Endothelial cell of umbilical vein (primary cell): ENCODE data around the gene LRRC7. TPM values are rescaled to one million over a fixed set of nuclear protein-coding genes. Genes with fewer than 3 reads are reported as not detected.

Source experiments
- BruUV-seq: library from RNA; stranded (reverse); fragments of 400-500 nt; replicated peaks from 2 replicates; lab custom pipeline; 2021; lab: Mats Ljungman, UMichigan
- CTCF ChIA-PET: fragments of 300-600, 350-600 bp; sonication (Branson Sonifier 250); formaldehyde crosslinking; loops from one replicate; lab custom pipeline; 2021; ENCODE audit warnings: antibody characterized with exemption, inconsistent platforms; lab: Charles Lee
- POLR2A ChIA-PET: fragments of 300-600, 350-600 bp; sonication (Branson Sonifier 250); formaldehyde crosslinking; loops from one replicate; lab custom pipeline; 2021; ENCODE audit warnings: antibody characterized with exemption, inconsistent platforms; lab: Charles Lee
- DNase-seq: peaks from one replicate; pipeline ENCODE4 v3.0.0-alpha.2; 2011; ENCODE audit warnings: low read depth, low spot score
- FAIRE-seq: peaks from 2 replicates; lab custom pipeline; 2011; peaks lifted over from hg19 to GRCh38; lab: Jason Lieb, UNC
- H2AFZ ChIP-seq: 2 replicates; pipeline ENCODE4 v1.6.0; 2012; ENCODE audit warnings: low read depth, low read length, control low read depth, inconsistent platforms
- H3K27ac ChIP-seq: 2 replicates; pipeline ENCODE4 v1.5.1; 2011; ENCODE audit warnings: low read depth, mild to moderate bottlenecking, control low read depth, low read length, moderate library complexity; ENCODE audit not compliant: insufficient read depth
- H3K27me3 ChIP-seq, 2 experiments: 2 replicates each; pipeline versions ENCODE4 v1.6.0 to v1.6.1; 2011; ENCODE audit warnings: low read length in 2 of 2, mixed read lengths in 1 of 2; ENCODE audit not compliant: control insufficient read depth in 2 of 2, insufficient read depth in 2 of 2
- H3K36me3 ChIP-seq, 2 experiments: 2 replicates in 1 of 2; 3 replicates in 1 of 2; pipeline ENCODE4 v1.5.1; 2011; ENCODE audit warnings: low read length in 2 of 2, mild to moderate bottlenecking in 1 of 2, moderate library complexity in 1 of 2; ENCODE audit not compliant: control insufficient read depth in 2 of 2, insufficient read depth in 2 of 2; ENCODE audit errors: extremely low read depth in 1 of 2
- H3K4me1 ChIP-seq: 3 replicates; pipeline ENCODE4 v1.5.1; 2011; ENCODE audit warnings: mild to moderate bottlenecking, low read length; ENCODE audit not compliant: control insufficient read depth, insufficient read depth; ENCODE audit errors: extremely low read depth
- H3K4me2 ChIP-seq: 2 replicates; pipeline ENCODE4 v1.6.1; 2011; ENCODE audit warnings: low read length, control low read depth, mixed read lengths; ENCODE audit not compliant: insufficient read depth
- H3K4me3 ChIP-seq, 3 experiments: fragments of 200-600 bp in 1 of 3; sonication (generic), shearing (Covaris generic) in 1 of 3; replicated peaks in 1 of 3; 2 replicates each; pipeline ENCODE4 v1.5.1; 2011 to 2016; ENCODE audit warnings: control low read depth in 3 of 3, low read length in 3 of 3, mild to moderate bottlenecking in 2 of 3, inconsistent platforms in 1 of 3, low read depth in 1 of 3, moderate library complexity in 1 of 3; ENCODE audit not compliant: insufficient read depth in 1 of 3
- H3K79me2 ChIP-seq: 2 replicates; pipeline ENCODE4 v1.6.0; 2012; ENCODE audit warnings: low read length, inconsistent platforms; ENCODE audit not compliant: control insufficient read depth, insufficient read depth
- H3K9ac ChIP-seq: replicated peaks from 2 replicates; pipeline ENCODE3; 2011; ENCODE audit warnings: low read length, control low read depth; ENCODE audit not compliant: insufficient read depth; ENCODE audit errors: extremely low read depth
- H3K9me1 ChIP-seq: replicated peaks from 3 replicates; pipeline ENCODE4 v1.6.0; 2011; ENCODE audit warnings: mild to moderate bottlenecking, low read length; ENCODE audit not compliant: control insufficient read depth, insufficient read depth; ENCODE audit errors: extremely low read depth
- H3K9me3 ChIP-seq: replicated peaks from 2 replicates; pipeline ENCODE4 v1.5.1; 2012; ENCODE audit warnings: low read length, inconsistent platforms; ENCODE audit not compliant: control insufficient read depth, insufficient read depth
- H4K20me1 ChIP-seq: replicated peaks from 2 replicates; pipeline ENCODE3; 2011; ENCODE audit warnings: mild to moderate bottlenecking, low read length; ENCODE audit not compliant: control insufficient read depth, insufficient read depth; ENCODE audit errors: extremely low read depth
- EZH2 ChIP-seq: IDR thresholded peaks from 2 replicates; pipeline ENCODE4 v1.6.1; 2012; ENCODE audit warnings: borderline replicate concordance, low read depth, mild to moderate bottlenecking, moderate library complexity, low read length, inconsistent platforms; ENCODE audit not compliant: severe bottlenecking
- FOS ChIP-seq: IDR thresholded peaks from 2 replicates; pipeline ENCODE4 v1.6.1; 2011; ENCODE audit warnings: mild to moderate bottlenecking, low read length, moderate library complexity, borderline replicate concordance; ENCODE audit not compliant: insufficient read depth
- GATA2 ChIP-seq: IDR thresholded peaks from 2 replicates; pipeline ENCODE4 v1.7.0; 2011; ENCODE audit warnings: low read depth, mild to moderate bottlenecking, moderate library complexity, mixed read lengths, low read length; ENCODE audit not compliant: insufficient read length, insufficient read depth
- JUN ChIP-seq: IDR thresholded peaks from 2 replicates; pipeline ENCODE4 v1.6.1; 2011; ENCODE audit warnings: borderline replicate concordance, low read depth; ENCODE audit not compliant: insufficient read length, insufficient read depth
- MYC ChIP-seq: IDR thresholded peaks from one replicate; pipeline ENCODE4 v1.6.1; 2011; ENCODE audit warnings: mild to moderate bottlenecking, low read depth, low read length
- POLR2A ChIP-seq: IDR thresholded peaks from 2 replicates; pipeline ENCODE4 v1.6.1; 2012; ENCODE audit warnings: low read depth, mild to moderate bottlenecking, control low read depth, low read length
- POLR2AphosphoS5 ChIP-seq: IDR thresholded peaks from 2 replicates; pipeline ENCODE4 v1.6.1; 2012; ENCODE audit warnings: low read depth, mild to moderate bottlenecking, control low read depth, low read length, moderate library complexity; ENCODE audit not compliant: insufficient read depth
- dilution Hi-C: fragments of 300-500 bp; cut with MboI; formaldehyde crosslinking; loops from one replicate; pipeline ENCODE4 v1.15.0; 2019; ENCODE audit warnings: low sequenced_read_pairs; ENCODE audit not compliant: extremely low pct_ligation_motif_present
- intact Hi-C: fragments of 100-400 bp; cut with micrococcal nuclease; formaldehyde crosslinking; loops from one replicate; pipeline ENCODE4 v1.10.0; 2022
- polyA plus RNA-seq, 4 experiments: library from polyadenylated mRNA; depleted of rRNA in 3 of 4; stranded (reverse) in 3 of 4; unstranded in 1 of 4; fragments of >200 nt; gene quantifications; 2 replicates each; pipeline versions ENCODE4 v1.2.1 to v1.2.3, GENCODE V29; 2011 to 2012; ENCODE audit warnings: missing spikeins in 1 of 4
- total RNA-seq: library from RNA; stranded (reverse); gene quantifications from 2 replicates; pipeline ENCODE4 v1.2.3, GENCODE V29; 2021
- TF ChIP-seq, protein P1 (sequence below), 2 donors: IDR thresholded peaks; 1 replicate in 1 of 2; 2 replicates in 1 of 2; pipeline ENCODE4 v1.5.1; 2011; ENCODE audit warnings: low read length in 2 of 2, mild to moderate bottlenecking in 2 of 2, moderate library complexity in 2 of 2, control low read depth in 1 of 2, inconsistent platforms in 1 of 2, low read depth in 1 of 2; ENCODE audit not compliant: insufficient read depth in 1 of 2; ENCODE audit errors: extremely low read depth in 1 of 2
- TF ChIP-seq, protein P2 (sequence below): IDR thresholded peaks from 2 replicates; pipeline ENCODE4 v1.6.1; 2011; ENCODE audit not compliant: insufficient read depth, insufficient read length

LRRC7 gene
- total and polyA plus RNA-seq, 2 donors (not counting 3 experiments of a cell fraction or from before 2014, with no cell fraction given): 0.11 to 0.58 TPM

DNA sequence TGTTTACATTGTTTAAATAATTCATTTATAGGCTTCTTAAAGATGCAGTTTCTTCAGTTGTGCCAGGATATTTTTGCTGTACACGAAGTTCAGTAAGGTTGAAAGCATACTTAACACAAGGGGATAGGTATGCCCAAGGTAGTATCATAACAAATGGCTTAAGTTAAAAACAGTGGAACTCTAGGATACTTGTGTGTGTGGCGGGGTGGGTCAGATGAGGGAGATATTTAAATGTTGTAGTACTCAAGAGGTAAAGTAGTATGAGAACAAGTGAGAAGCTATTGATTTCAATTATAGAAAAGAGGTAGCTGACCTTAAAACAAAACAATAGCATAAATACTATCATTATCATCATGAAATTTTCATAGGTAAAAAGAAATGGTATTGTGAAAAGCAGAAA is 6.2 kb downstream of the LRRC7 start:
- FAIRE-seq (no peak), DNase-seq (no peak)
- BruUV-seq: no TSS peak
- H3K9me3 ChIP-seq: no peaks in the 10 kb centered on the region
- dilution Hi-C loops (no loop called here), intact Hi-C loops (no loop called here)
- TF ChIP-seq GATA2 (no peak), MYC (no peak), FOS (no peak), POLR2A (no peak), JUN (no peak), EZH2 (no peak), POLR2AphosphoS5 (no peak)
- TF ChIP-seq, protein P1, sequence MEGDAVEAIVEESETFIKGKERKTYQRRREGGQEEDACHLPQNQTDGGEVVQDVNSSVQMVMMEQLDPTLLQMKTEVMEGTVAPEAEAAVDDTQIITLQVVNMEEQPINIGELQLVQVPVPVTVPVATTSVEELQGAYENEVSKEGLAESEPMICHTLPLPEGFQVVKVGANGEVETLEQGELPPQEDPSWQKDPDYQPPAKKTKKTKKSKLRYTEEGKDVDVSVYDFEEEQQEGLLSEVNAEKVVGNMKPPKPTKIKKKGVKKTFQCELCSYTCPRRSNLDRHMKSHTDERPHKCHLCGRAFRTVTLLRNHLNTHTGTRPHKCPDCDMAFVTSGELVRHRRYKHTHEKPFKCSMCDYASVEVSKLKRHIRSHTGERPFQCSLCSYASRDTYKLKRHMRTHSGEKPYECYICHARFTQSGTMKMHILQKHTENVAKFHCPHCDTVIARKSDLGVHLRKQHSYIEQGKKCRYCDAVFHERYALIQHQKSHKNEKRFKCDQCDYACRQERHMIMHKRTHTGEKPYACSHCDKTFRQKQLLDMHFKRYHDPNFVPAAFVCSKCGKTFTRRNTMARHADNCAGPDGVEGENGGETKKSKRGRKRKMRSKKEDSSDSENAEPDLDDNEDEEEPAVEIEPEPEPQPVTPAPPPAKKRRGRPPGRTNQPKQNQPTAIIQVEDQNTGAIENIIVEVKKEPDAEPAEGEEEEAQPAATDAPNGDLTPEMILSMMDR (IDR thresholded peaks at IDR 0.05; ENCODE audit: extremely low read depth in 1 of 2, insufficient read depth in 1 of 2, low read depth in 1 of 2, low read length in 2 of 2): no peak
- TF ChIP-seq, protein P2, sequence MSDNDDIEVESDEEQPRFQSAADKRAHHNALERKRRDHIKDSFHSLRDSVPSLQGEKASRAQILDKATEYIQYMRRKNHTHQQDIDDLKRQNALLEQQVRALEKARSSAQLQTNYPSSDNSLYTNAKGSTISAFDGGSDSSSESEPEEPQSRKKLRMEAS: no peak
- H3K4me2 ChIP-seq: no peak overlapping the region
- H3K4me3 ChIP-seq: no peak overlapping the region
- H3K9me1 ChIP-seq: no peaks in the 10 kb centered on the region
- no peak overlapping the region for H2AFZ ChIP-seq
- ChIA-PET POLR2A (no interaction called here), CTCF (interaction anchor here (1.2 kb wide), 1 partner anchor 36 kb away, joined by 3 read pairs; no protein-coding TSS in a partner anchor)
- no peaks in the 10 kb centered on the region for H3K79me2 ChIP-seq
- H3K4me1 ChIP-seq: peaks cover 4% of the 10 kb centered on the region
- peaks cover 10 to 14% of the 10 kb centered on the region in 2 experiments for H3K27me3 ChIP-seq
- H4K20me1 ChIP-seq: no peaks in the 10 kb centered on the region
- H3K27ac ChIP-seq: no peak overlapping the region
- no peaks in the 10 kb centered on the region for H3K36me3 ChIP-seq
- H3K9ac ChIP-seq: no peak overlapping the region
